K562 (cell line): ENCODE results near the gene PEDS1. TPM values are rescaled to one million over a fixed set of nuclear protein-coding genes. Genes with fewer than 3 reads are reported as not detected.

Source experiments
- CBFA2T3 ChIP-seq: fragments of 450-650 bp; IDR thresholded peaks from 2 replicates; pipeline ENCODE4 v1.6.1; 2017
- CHD7 ChIP-seq: fragments of 200-600 bp; sonication (generic); IDR thresholded peaks from one replicate; pipeline ENCODE4 v1.6.1; 2012; ENCODE audit warnings: mild to moderate bottlenecking, low read depth, low read length, inconsistent platforms
- KDM1A ChIP-seq, 2 experiments: fragments of 450-650 bp; IDR thresholded peaks; 2 replicates each; pipeline ENCODE4 v1.6.1; 2016; ENCODE audit warnings: mild to moderate bottlenecking in 2 of 2
- NR2F6 ChIP-seq: fragments of 450-650 bp; formaldehyde crosslinking; IDR thresholded peaks from 2 replicates; pipeline ENCODE4 v1.4.0; 2020; ENCODE audit warnings: mild to moderate bottlenecking
- RBM17 ChIP-seq: fragments of 200-400 bp; formaldehyde crosslinking; IDR thresholded peaks from 2 replicates; pipeline ENCODE4 v1.6.1; 2017; ENCODE audit warnings: low read depth, mild to moderate bottlenecking, low read length, borderline replicate concordance
- SIRT6 ChIP-seq: IDR thresholded peaks from one replicate; pipeline ENCODE4 v1.6.1; 2012; ENCODE audit warnings: low read depth, mild to moderate bottlenecking, control low read depth, inconsistent platforms, low read length, moderate library complexity
- SNIP1 ChIP-seq: fragments of 450-650 bp; IDR thresholded peaks from 2 replicates; pipeline ENCODE4 v1.7.1; 2017; ENCODE audit warnings: low read depth, mild to moderate bottlenecking
- ZKSCAN1 ChIP-seq: fragments of 150-350 bp; IDR thresholded peaks from 2 replicates; pipeline ENCODE4 v1.6.1; 2016; ENCODE audit warnings: low read depth, low read length
- ZNF140 ChIP-seq: fragments of 250-450 bp; sonication (Bioruptor Pico); IDR thresholded peaks from 2 replicates; pipeline ENCODE4 v1.8.0; 2021; ENCODE audit warnings: moderate library complexity, mild to moderate bottlenecking, inconsistent platforms
- ZNF175 ChIP-seq: fragments of 200-800 bp; sonication (Bioruptor generic); IDR thresholded peaks from 2 replicates; pipeline ENCODE4 v1.6.1; 2016; ENCODE audit warnings: low read depth, mild to moderate bottlenecking, missing genetic modification characterization, missing compliant biosample characterization
- ZNF217 ChIP-seq: sonication (generic); formaldehyde crosslinking; IDR thresholded peaks from 2 replicates; pipeline ENCODE4 v1.8.0; 2022; ENCODE audit warnings: mild to moderate bottlenecking, missing genetic modification reagents
- ZNF274 ChIP-seq: IDR thresholded peaks from 2 replicates; pipeline ENCODE4 v1.6.1; 2011; ENCODE audit warnings: low read depth, mild to moderate bottlenecking, low read length, moderate library complexity, borderline replicate concordance
- ZNF583 ChIP-seq: fragments of 250-450 bp; sonication (Bioruptor Pico); IDR thresholded peaks from 2 replicates; pipeline ENCODE4 v1.4.0; 2020
- polyA plus RNA-seq, 8 experiments: library from polyadenylated mRNA; depleted of rRNA in 4 of 8; stranded (reverse) in 5 of 8; unstranded in 3 of 8; fragments of >200 nt; fragmentation: Nextera tagmentation in 2 of 8; fragmentation: Illumina TruSeq in 1 of 8; extraction: Ambion mirVana in 2 of 8; extraction: Trizol in 1 of 8; gene quantifications; 2 replicates each; pipeline versions ENCODE4 v1.2.1 to v1.2.3, GENCODE V29; 2011 to 2014; ENCODE audit warnings: inconsistent platforms in 1 of 8, missing spikeins in 1 of 8
- total RNA-seq, 7 experiments: library from RNA; depleted of rRNA in 6 of 7; stranded (reverse); fragments of >200 nt in 6 of 7; fragmentation: Illumina TruSeq in 2 of 7; extraction: Trizol in 2 of 7; gene quantifications; 2 replicates each; pipeline versions ENCODE4 v1.2.1 to v1.2.3, GENCODE V29; 2011 to 2021; ENCODE audit warnings: low replicate concordance in 1 of 7
- TF ChIP-seq, protein P1 (sequence below): sonication (generic); formaldehyde crosslinking; IDR thresholded peaks from 2 replicates; pipeline ENCODE4 v1.8.0; 2022; ENCODE audit warnings: missing genetic modification reagents, mild to moderate bottlenecking, moderate library complexity, borderline replicate concordance
- TF ChIP-seq, protein P2 (sequence below): fragments of 250-450 bp; sonication (Bioruptor Pico); IDR thresholded peaks from 2 replicates; pipeline ENCODE4 v1.8.0; 2021; ENCODE audit warnings: borderline replicate concordance, mild to moderate bottlenecking, moderate library complexity; ENCODE audit not compliant: poor library complexity, severe bottlenecking

Gene PEDS1
- total and polyA plus RNA-seq, 9 of the 15 experiments (the other 6 are each of a cell fraction or from before 2014, with no cell fraction given) = 2.9 to 38.5 (median 24.2) TPM

DNA sequence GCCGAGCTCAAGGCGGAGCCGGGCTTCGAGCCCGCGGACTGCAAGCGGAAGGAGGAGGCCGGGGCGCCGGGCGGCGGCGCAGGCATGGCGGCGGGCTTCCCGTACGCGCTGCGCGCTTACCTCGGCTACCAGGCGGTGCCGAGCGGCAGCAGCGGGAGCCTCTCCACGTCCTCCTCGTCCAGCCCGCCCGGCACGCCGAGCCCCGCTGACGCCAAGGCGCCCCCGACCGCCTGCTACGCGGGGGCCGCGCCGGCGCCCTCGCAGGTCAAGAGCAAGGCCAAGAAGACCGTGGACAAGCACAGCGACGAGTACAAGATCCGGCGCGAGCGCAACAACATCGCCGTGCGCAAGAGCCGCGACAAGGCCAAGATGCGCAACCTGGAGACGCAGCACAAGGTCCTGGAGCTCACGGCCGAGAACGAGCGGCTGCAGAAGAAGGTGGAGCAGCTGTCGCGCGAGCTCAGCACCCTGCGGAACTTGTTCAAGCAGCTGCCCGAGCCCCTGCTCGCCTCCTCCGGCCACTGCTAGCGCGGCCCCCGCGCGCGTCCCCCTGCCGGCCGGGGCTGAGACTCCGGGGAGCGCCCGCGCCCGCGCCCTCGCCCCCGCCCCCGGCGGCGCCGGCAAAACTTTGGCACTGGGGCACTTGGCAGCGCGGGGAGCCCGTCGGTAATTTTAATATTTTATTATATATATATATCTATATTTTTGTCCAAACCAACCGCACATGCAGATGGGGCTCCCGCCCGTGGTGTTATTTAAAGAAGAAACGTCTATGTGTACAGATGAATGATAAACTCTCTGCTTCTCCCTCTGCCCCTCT, 38.2 kb upstream of the PEDS1 start (continued):
- TF ChIP-seq CHD7 (no peak), ZNF274 (no peak), ZNF583 (CRISPR knock-in tag) (0 out of 2 replicates have a peak, but pooled peaks have one; percentile 29), CBFA2T3 (no peak), SIRT6 (no peak), ZNF140 (CRISPR knock-in tag) (no peak), RBM17 (no peak), KDM1A (IDR thresholded peaks at IDR 0.05) (no peak), SNIP1 (no peak), ZNF217 (CRISPR knock-in tag) (no peak), ZNF175 (CRISPR knock-in tag) (peak; percentile 39; the same call in 1 of the 2 replicates), ZKSCAN1 (no peak), NR2F6 (no peak)
- TF ChIP-seq, protein P1, sequence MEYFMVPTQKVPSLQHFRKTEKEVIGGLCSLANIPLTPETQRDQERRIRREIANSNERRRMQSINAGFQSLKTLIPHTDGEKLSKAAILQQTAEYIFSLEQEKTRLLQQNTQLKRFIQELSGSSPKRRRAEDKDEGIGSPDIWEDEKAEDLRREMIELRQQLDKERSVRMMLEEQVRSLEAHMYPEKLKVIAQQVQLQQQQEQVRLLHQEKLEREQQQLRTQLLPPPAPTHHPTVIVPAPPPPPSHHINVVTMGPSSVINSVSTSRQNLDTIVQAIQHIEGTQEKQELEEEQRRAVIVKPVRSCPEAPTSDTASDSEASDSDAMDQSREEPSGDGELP = peak; percentile 52; the same call in 1 of the 2 replicates
- TF ChIP-seq, protein P2, sequence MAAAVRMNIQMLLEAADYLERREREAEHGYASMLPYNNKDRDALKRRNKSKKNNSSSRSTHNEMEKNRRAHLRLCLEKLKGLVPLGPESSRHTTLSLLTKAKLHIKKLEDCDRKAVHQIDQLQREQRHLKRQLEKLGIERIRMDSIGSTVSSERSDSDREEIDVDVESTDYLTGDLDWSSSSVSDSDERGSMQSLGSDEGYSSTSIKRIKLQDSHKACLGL (CRISPR knock-in tag) = no peak
